Stimulated activated CD4-positive, alpha-beta T cell treated with anti-CD3 and anti-CD28 coated beads, Interleukin-4, amount 100 ng/mL, for 4 hours (primary cell): ENCODE measurements around the gene PALM3.
"Not testable (repeated sequence)": the region's sequence is repeated elsewhere in the genome, so short reads cannot be mapped to it uniquely, and the experiment has no call there.

Experiments used
- DNase-seq, 2 experiments: peaks; one replicate each; pipeline ENCODE4 v3.0.0-alpha.2; 2020

Gene PALM3

DNA sequence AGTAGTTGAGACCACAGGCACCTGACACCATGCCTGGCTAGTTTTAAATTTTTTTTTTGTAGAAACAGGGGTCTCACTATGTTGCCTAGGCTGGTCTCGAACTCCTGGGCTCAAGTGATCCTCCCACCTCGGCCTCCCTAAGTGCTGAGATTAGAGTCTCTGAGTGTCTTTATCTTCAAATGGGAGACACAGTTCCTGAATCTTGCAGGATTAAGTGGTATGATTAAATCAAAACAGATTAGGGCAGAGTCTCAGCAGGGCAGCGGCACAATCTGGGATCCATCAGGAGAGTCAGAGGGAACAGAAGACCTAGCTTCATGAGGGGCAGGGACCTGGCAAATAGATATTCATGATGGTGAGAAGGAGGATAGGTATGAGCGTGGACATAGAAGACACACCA is 33.0 kb downstream of the PALM3 start:
- no peak for DNase-seq

DNA sequence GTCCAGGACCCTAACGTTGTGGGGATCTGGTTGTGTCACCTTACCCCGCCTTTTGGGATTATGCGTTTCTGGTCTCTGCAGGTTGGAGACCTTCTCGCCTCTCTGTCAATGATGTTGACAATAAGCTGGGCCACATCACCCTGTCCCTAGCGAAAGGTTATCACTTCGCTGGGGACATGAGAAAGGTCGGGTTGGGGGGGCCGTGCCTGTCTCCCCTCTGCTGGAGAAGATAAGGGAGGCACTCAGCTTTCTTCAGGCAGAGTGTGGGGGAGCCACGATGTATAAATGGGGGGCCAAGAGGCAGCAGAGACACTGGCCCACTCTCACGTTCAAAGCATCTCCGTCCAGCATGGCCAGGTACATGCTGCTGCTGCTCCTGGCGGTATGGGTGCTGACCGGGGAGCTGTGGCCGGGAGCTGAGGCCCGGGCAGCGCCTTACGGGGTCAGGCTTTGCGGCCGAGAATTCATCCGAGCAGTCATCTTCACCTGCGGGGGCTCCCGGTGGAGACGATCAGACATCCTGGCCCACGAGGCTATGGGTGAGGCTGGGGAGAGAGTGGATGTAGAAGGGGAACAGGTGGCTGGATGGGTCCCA is 33.9 kb downstream of the PALM3 start, which contains the start of gene RLN3:
TSS of gene RLN3 (plus strand) at position 293 of the 595 bp plus-strand sequence. CDS start at position 350, 57 bp downstream.
- DNase-seq = no peak

DNA sequence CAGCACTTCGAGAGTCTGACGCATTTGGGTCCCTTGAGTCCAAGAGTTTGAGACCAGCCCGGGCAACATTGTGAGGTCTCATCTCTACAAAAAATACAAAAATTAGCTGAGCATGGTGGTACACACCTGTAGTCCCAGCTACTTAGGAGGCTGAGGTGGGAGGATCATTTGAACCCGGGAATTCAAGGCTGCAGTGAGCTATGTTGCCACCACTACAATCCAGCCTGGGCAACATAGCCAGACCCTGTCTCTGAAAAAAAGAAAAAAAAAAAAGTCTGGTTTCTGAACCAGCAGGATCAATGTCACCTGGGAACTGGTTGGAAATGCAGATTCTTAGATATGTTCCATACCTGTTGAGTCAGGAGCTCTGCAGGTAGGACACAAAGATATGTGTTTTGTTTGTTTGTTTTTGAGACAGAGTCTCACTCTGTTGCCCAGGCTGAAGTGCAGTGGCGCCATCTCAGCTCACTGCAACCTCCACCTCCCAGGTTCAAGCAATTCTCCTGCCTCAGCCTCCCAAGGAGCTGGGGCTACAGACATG is 35.2 kb downstream of the PALM3 start:
- not testable (repeated sequence) for DNase-seq

DNA sequence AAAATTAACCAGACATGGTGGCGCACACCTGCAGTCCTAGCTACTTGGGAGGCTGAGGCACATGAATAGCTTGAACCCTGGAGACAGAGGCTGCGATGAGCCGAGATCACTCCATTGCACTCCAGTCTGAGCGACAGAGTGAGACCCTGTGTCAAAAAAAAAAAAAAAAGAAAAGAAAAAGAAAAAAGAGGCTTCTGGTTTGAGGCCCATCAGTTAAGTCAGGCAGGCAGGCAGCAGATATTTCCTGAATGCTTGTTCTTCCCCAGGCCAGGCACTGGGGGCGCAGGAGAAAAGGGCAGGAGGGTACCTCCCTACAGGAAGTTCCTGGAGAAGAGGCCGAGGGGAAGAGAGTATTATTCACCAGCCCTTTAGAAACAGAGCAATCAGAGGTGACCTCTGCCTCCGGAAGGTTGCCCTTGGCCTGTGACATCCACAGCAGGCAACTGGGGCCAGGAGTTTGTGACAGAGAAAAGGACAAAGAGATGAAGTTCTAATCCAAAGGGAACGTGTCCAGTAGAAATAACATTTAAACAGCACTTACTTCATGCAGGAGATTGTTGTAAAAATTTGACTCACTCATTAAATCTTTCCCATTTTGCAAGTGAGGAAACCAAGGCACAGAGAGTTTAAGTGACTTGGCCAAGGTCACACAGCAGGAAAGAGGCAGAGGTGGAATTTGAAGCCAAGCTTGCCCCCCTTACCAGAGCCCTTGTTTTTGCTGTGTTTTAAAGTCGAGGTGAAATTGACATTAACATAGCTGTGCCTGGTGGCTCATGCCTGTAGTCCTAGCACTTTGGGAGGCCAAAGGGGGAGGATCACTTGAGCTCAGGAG is 38.3 kb downstream of the PALM3 start:
- no peak for DNase-seq

DNA sequence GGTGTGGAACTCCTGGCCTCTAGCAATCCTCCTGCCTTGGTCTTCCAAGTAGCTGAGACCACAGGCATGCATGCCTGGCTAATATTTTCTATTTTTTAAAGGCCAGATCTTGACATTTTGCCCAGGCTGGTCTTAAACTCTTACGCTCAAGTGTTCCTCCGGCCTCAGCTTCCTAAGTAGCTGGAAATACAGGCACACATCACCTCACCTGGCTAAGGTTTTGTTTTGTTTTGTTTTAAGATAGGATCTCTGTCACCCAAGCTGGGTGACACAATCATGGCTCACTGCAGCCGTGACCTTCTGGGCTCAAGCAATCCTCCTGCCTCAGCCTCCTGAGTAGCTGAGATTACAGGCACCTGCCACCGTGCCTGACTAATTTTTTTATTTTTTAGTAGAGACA is 39.4 kb downstream of the PALM3 start:
- DNase-seq = no peak

DNA sequence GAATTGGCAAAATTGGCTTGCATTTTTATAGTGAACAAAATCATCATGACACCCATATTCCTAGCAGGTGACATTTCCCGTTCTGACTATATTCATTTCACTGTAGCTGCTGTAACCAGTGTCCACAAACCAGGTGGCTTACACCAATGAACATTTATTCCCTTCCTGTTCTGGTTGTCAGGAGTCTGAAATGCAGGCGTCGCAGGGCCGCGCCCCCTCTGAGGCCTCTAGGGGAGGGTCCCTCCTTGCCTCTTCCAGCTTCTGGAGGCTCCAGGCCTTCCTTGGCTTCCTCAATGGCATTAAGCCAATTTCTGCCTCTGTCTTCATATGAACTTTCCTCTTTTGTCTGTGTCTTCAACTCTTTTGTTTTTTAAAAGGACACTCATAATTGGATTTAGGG is 40.4 kb downstream of the PALM3 start:
- DNase-seq = no peak

DNA sequence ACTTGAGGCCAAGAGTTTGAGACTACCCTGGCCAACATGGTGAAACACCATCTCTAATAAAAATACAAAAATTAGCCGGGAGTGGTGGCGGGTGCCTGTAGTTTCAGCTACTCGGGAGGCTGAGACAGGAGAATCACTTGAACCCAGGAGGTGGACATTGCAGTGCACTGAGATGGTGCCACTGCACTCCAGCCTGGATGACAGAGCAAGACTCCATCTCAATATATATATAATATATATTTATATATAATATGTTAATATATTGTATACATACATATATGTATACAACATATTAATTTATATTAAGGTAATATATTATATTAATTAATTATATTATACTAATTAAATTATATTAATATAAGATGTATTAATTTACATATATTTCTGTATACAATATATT is 42.1 kb downstream of the PALM3 start:
- DNase-seq = not testable (repeated sequence)

DNA sequence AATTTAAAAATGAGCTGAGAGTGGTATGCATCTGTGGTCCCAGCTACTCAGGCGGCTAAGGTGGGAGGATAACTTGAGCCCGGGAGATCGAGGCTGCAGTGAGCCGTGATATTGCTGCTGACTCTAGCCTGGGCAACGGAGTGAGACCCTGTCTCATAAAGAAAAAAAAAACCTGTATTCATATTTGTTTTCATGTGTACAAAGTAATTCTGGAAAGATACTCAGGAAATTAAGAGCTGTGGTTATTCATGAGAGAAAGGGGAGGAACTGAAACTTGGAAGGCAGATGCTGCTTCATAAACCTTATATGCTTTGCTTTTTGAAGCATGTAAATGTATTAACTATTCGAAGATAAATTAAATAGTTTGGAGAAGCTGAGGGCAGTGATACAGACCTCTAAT is 42.8 kb downstream of the PALM3 start:
- DNase-seq = no peak

DNA sequence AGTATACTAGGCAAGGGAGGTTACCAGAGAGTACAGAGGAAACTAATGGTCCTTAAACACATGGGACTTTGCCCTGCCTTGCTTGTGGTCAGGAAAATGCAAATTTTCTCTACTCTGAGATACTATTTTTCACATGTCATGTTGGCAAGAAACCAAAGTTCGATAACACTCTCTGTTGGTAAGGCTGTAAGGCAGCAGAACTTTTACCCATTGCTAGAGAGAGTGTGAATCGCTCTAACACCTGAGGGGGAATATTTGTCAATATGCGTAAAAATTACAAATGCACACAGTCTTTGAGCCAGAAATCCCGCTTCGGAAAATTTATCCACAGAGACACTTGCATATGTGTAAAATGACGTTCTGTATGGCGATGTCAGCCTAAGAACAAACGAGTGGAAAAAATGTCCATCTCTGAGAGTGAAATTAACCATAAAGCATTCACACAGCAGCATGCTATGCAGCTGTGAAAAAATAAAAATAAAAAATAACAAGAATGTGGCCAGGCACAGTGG is 46.3 kb downstream of the PALM3 start:
- no peak for DNase-seq

DNA sequence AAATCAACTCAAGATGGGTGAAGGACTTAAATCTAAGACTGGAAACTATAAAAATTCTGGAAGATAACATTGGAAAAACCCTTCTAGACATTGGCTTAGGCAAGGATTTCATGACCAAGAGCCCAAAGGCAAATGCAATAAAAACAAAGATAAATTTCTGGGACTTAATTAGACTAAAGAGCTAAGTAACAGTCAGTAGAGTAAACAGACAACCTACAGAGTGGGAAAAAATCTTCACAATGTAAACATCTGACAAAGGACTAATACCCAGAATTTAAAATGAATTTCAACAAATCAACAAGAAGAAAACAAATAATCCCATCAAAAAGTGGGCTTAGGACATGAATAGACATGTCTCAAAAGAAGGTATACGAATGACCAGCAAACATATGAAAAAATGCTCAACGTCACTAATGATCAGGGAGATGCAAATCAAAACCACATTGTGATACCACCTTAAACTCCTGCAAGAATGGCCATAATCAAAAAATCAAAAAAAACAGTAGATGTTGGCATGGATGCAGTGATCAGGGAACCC is 49.4 kb downstream of the PALM3 start:
- no peak for DNase-seq

DNA sequence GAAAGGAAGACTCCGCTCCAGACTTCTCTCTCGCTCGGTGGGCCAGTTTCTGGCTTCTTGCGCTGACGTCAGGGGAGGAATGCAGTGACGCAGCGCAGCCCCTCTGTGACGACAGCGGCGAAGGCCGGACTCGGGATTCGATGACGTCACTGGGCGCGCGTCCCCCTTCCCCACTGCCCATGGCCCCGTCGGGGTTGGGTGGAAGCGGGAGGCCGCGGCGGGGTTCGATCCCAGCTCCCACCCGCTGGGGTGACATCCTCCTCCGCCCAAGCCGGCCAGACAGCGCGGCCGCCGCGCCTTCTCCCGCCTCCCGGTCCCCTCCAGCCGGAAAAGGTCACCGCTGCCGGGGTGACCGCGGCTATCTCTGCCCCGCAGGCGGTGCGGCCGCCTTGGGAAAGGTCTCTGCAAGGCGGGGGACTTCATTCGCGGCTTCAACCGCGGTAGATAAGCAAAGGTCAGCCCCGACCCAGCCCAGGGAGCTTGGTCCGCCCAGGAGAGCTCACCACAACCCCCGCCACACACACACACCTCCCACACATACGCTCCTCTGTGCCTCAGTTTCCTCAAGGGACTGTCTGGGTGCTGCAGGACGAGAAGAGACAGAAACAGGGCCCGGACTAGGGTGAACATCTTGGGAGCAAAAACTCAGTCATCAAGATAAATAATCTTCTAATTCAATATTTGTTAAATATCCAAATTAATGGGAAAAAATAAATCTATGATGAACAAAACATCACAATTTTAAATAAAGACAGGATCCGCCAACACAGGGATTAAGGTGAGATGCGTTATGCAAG is 54.9 kb downstream of the PALM3 start:
- peak in 1 of 2 experiments; percentile 75 for DNase-seq

DNA sequence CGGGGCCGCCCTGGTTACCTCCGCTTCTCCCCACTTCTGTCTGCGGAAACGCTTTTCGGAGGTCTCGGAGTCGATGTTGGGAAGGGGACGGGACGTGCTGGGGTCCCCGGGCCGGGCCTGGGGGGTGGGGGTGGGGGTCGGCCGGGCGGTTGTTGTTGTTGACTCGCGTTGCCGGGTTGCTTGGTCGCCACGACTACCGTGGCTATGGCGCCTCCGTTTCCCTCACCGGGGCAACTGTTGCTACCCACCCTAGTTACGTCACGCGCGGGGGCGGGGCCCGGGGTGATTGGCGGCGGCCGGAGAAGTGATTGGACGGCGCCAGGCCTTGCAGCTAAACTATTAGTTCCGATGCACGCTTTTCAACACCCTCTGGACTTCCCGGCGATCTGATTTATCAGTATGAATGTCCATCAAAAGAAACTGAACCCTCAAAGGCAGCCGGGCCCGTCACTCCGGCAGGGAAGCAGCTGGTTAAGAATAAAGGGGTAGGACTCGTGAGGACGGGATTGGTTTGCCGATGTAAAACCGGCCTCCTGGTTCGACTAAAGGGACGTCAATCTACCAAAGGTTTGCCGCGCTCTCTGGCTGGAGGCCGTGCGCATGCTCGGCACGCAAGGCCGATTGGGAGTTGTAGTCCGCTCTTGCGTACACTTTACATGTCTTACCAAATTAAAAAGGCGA is 55.7 kb downstream of the PALM3 start, which contains the start of gene RFX1:
TSS of gene RFX1 (minus strand) at position 236 of the 681 bp plus-strand sequence. CDS start 12,477 bp downstream, outside the sequence.
- DNase-seq = peak; percentile 99 to 100

DNA sequence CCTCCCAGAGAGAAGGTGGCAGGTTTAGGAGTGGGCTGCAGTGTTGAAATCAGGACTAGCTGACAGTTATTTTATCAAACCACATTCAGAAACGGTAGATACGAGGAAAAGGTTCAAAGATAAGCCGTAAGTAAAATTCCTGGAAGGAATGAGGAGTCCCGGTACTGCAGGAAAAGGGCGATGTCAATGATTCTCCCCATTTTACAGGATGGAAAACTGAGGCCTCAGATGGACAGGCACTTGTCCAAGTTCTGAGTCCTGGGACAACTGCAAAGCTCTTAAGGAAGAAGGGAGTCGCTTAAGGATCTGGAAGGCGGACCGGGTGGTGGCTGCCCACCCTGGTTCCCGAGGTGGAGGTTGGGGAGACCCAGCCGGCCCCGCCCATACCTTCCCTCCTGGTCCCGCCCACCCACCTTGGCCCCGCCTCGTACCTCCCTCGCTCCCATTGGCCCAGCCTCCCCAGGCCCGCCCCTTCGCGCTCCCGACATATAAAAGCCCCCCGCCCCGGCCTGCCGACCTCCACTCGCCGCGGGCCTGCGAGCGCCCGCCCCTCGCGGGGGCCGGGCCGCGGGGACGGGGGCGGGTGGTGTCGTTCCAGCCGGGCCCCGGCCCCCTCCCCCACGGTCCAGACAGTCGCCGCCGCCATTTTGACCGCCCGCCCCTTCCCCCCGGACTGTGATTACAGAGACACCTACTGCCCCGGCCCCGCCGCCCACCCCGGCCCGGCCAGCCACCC is 56.4 kb downstream of the PALM3 start:
- peak; percentile 85 to 91 for DNase-seq

DNA sequence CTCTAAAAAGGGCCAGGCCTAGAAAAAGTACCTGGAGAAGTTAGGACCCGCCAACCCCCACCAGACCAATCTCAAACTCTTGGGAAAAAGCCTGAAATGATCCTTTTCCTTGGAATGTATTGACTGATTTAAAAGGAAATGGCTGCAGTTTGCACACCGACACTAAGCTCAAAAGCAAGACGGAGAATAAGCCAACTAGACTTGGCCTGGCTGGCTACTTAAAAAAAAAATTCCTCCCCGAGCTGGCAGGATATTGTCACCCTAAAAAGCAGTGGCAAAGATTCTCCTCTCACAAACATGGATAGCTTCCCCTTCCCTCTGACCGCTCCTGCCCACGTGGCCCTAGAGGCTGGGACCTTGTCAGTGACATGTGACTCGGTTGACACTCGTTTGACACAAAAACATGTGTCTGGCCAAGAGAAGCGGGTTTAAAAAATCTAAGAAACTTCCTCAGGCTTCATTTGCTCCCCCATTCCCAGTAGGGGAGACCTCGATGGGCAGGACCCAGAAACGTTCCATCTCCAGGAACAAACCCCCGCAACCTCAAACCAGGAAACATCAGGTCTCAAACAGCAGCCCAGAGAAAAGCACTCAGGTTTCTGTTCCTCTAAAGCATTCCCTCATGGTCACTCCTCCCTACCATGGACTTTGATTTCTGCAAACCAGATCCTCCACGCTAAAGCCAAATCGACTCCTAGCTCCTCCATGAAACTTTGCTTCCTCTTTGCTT is 57.1 kb downstream of the PALM3 start:
- DNase-seq = no peak
